Muscle layer of colon (tissue), 2 donors: Measurements from ENCODE around the gene LYPD1.
A peak's percentile ranks its signal among the peaks of the same experiment; 100 is the strongest.
"Not testable (repeated sequence)": the region's sequence is repeated elsewhere in the genome, so short reads cannot be mapped to it uniquely, and the experiment has no call there.

Experiments used
- H3K27ac ChIP-seq: one replicate; pipeline ENCODE4 v1.7.0; 2013; ENCODE audit warnings: low read depth, mild to moderate bottlenecking, low read length, moderate library complexity
- H3K27me3 ChIP-seq, 2 donors: one replicate each; pipeline ENCODE4 v1.7.0; 2013; ENCODE audit warnings: low read length in 2 of 2, mild to moderate bottlenecking in 2 of 2; ENCODE audit not compliant: insufficient read depth in 2 of 2, control insufficient read depth in 1 of 2
- H3K36me3 ChIP-seq: one replicate; pipeline ENCODE4 v1.7.0; 2013; ENCODE audit warnings: mild to moderate bottlenecking, low read length; ENCODE audit not compliant: insufficient read depth
- H3K4me1 ChIP-seq: one replicate; pipeline ENCODE4 v1.7.0; 2013; ENCODE audit warnings: mild to moderate bottlenecking, low read length; ENCODE audit not compliant: insufficient read depth
- H3K4me3 ChIP-seq, 2 donors: one replicate each; pipeline ENCODE4 v1.7.0; 2013; ENCODE audit warnings: low read length in 2 of 2, low read depth in 1 of 2, mild to moderate bottlenecking in 1 of 2, moderate library complexity in 1 of 2
- H3K9ac ChIP-seq: one replicate; pipeline ENCODE4 v1.7.0; 2013; ENCODE audit warnings: low read length
- H3K9me3 ChIP-seq: one replicate; pipeline ENCODE4 v1.7.0; 2013; ENCODE audit warnings: mild to moderate bottlenecking, low read length
- donor health status: abdominal sarcoma.
- donor health status: Adenocarcinoma of cecum.

LYPD1 gene

GRCh38 chr2:132669908-132670495, at the start of gene LYPD1:
Gene LYPD1 (minus strand): TSS chr2:132670205. CDS start chr2:132669932, 273 bp downstream.
- Histone ChIP-seq H3K27me3 (peaks cover 9 to 32% of the 10 kb centered on the region in 2 donors), H3K4me1 (peaks cover 8% of the 10 kb centered on the region), H3K4me3 (peak within 1 kb of the TSS; percentile 51 to 67), H3K36me3 (no peaks in the 10 kb centered on the region), H3K9ac (no peak within 1 kb of the TSS), H3K9me3 (no peaks in the 10 kb centered on the region), H3K27ac (no peak within 1 kb of the TSS)

- no peaks in the 10 kb centered on the region for H3K9me3 ChIP-seq
- no peak overlapping the region for H3K27ac ChIP-seq
- H3K4me1 ChIP-seq = no peaks in the 10 kb centered on the region
- H3K9ac ChIP-seq = no peak overlapping the region
- no peaks in the 10 kb centered on the region for H3K36me3 ChIP-seq
- H3K27me3 ChIP-seq = no peaks in the 10 kb centered on the region
- no peak overlapping the region for H3K4me3 ChIP-seq
Measured at GRCh38 chr2:132719480-132719879, 49.5 kb upstream of the LYPD1 start.

GRCh38 chr2:132716954-132717353, 46.9 kb upstream of the LYPD1 start:
- H3K4me3 ChIP-seq = no peak overlapping the region
- H3K27ac ChIP-seq = no peak overlapping the region
- no peak overlapping the region for H3K9ac ChIP-seq
- H3K9me3 ChIP-seq = no peaks in the 10 kb centered on the region
- H3K36me3 ChIP-seq = no peaks in the 10 kb centered on the region
- no peaks in the 10 kb centered on the region for H3K4me1 ChIP-seq
- H3K27me3 ChIP-seq = no peaks in the 10 kb centered on the region

- no peaks in the 10 kb centered on the region for H3K27me3 ChIP-seq
- no peaks in the 10 kb centered on the region for H3K36me3 ChIP-seq
- no peak overlapping the region for H3K9ac ChIP-seq
- no peak overlapping the region for H3K4me3 ChIP-seq
- no peaks in the 10 kb centered on the region for H3K4me1 ChIP-seq
- H3K9me3 ChIP-seq = no peaks in the 10 kb centered on the region
- H3K27ac ChIP-seq = no peak overlapping the region
Measured at GRCh38 chr2:132715386-132716351, 45.7 kb upstream of the LYPD1 start.

- no peaks in the 10 kb centered on the region for H3K27me3 ChIP-seq
- H3K9me3 ChIP-seq = no peaks in the 10 kb centered on the region
- no peaks in the 10 kb centered on the region for H3K4me1 ChIP-seq
- no peak overlapping the region for H3K4me3 ChIP-seq
- H3K27ac ChIP-seq = no peak overlapping the region
- H3K9ac ChIP-seq = no peak overlapping the region
- no peaks in the 10 kb centered on the region for H3K36me3 ChIP-seq
Measured at GRCh38 chr2:132703396-132703795, 33.4 kb upstream of the LYPD1 start.

GRCh38 chr2:132701810-132702209, 31.8 kb upstream of the LYPD1 start:
- Histone ChIP-seq H3K27me3 (no peaks in the 10 kb centered on the region), H3K36me3 (no peaks in the 10 kb centered on the region), H3K4me3 (no peak overlapping the region), H3K9me3 (no peaks in the 10 kb centered on the region), H3K27ac (no peak overlapping the region), H3K9ac (no peak overlapping the region), H3K4me1 (no peaks in the 10 kb centered on the region)

GRCh38 chr2:132699802-132700201, 29.8 kb upstream of the LYPD1 start:
- H3K9me3 ChIP-seq, H3K27ac ChIP-seq, H3K36me3 ChIP-seq, H3K4me1 ChIP-seq, H3K4me3 ChIP-seq, H3K27me3 ChIP-seq, H3K9ac ChIP-seq: not testable (repeated sequence)

- H3K4me3 ChIP-seq, H3K9me3 ChIP-seq, H3K27me3 ChIP-seq, H3K36me3 ChIP-seq, H3K9ac ChIP-seq, H3K27ac ChIP-seq, H3K4me1 ChIP-seq: not testable (repeated sequence)
Measured at GRCh38 chr2:132698347-132698746, 28.3 kb upstream of the LYPD1 start.

- H3K9ac ChIP-seq = no peak overlapping the region
- no peak overlapping the region for H3K4me3 ChIP-seq
- H3K4me1 ChIP-seq = no peaks in the 10 kb centered on the region
- H3K27me3 ChIP-seq = no peaks in the 10 kb centered on the region
- H3K27ac ChIP-seq = no peak overlapping the region
- no peaks in the 10 kb centered on the region for H3K9me3 ChIP-seq
- H3K36me3 ChIP-seq = no peaks in the 10 kb centered on the region
Measured at GRCh38 chr2:132697556-132698205, 27.7 kb upstream of the LYPD1 start.

- no peaks in the 10 kb centered on the region for H3K9me3 ChIP-seq
- no peaks in the 10 kb centered on the region for H3K4me1 ChIP-seq
- no peaks in the 10 kb centered on the region for H3K36me3 ChIP-seq
- no peak overlapping the region for H3K4me3 ChIP-seq
- H3K27me3 ChIP-seq = no peaks in the 10 kb centered on the region
- H3K27ac ChIP-seq = no peak overlapping the region
- H3K9ac ChIP-seq = no peak overlapping the region
Measured at GRCh38 chr2:132692816-132693215, 22.8 kb upstream of the LYPD1 start.

- Histone ChIP-seq H3K27me3 (no peaks in the 10 kb centered on the region), H3K9ac (no peak overlapping the region), H3K27ac (no peak overlapping the region), H3K36me3 (no peaks in the 10 kb centered on the region), H3K4me3 (no peak overlapping the region), H3K9me3 (no peaks in the 10 kb centered on the region), H3K4me1 (no peaks in the 10 kb centered on the region)
Measured at GRCh38 chr2:132691556-132691955, 21.6 kb upstream of the LYPD1 start.
